Activated CD8-positive, alpha-beta memory T cell treated with anti-CD3 and anti-CD28 coated beads, Interleukin-2, amount 50 U/mL, for 48 hours (primary cell): ENCODE measurements around the gene DPF3.

Source experiments
- DNase-seq: peaks from one replicate; pipeline ENCODE4 v3.0.0-alpha.2; 2020

Gene DPF3

GRCh38 chr14:72893636-72894322 is at the start of gene DPF3:
Gene DPF3, minus strand, starts transcription at chr14:72894101. Its CDS starts 13 bp downstream, at chr14:72894088.
- DNase-seq, result peak; percentile 94

GRCh38 chr14:72942934-72943333 is 49.0 kb upstream of the DPF3 start:
- no peak for DNase-seq

GRCh38 chr14:72941286-72941985 is 47.5 kb upstream of the DPF3 start:
- no peak for DNase-seq

GRCh38 chr14:72939630-72940029 is 45.7 kb upstream of the DPF3 start:
- DNase-seq, result no peak

GRCh38 chr14:72932893-72933292 is 39.0 kb upstream of the DPF3 start:
- DNase-seq, result no peak

GRCh38 chr14:72929316-72930080 is 35.6 kb upstream of the DPF3 start:
- DNase-seq, result no peak

GRCh38 chr14:72928872-72929271 is 35.0 kb upstream of the DPF3 start:
- DNase-seq, result no peak

GRCh38 chr14:72926292-72927028 is 32.6 kb upstream of the DPF3 start, which contains the start of gene DCAF4:
Gene DCAF4, plus strand, starts transcription at chr14:72926464. Its CDS starts 11,515 bp downstream, at chr14:72937979.
- peak; percentile 91 for DNase-seq

GRCh38 chr14:72925815-72926291 is 32.0 kb upstream of the DPF3 start:
- no peak for DNase-seq

GRCh38 chr14:72925171-72925759 is 31.4 kb upstream of the DPF3 start:
- no peak for DNase-seq

- DNase-seq, result no peak
Observed at GRCh38 chr14:72924337-72924736, 30.4 kb upstream of the DPF3 start.

- DNase-seq, result no peak
Observed at GRCh38 chr14:72921396-72921795, 27.5 kb upstream of the DPF3 start.

GRCh38 chr14:72920008-72920407 is 26.1 kb upstream of the DPF3 start:
- DNase-seq, result no peak

- DNase-seq, result no peak
Observed at GRCh38 chr14:72917094-72917802, 23.3 kb upstream of the DPF3 start.

- no peak for DNase-seq
Observed at GRCh38 chr14:72916174-72916573, 22.3 kb upstream of the DPF3 start.

- no peak for DNase-seq
Observed at GRCh38 chr14:72913809-72914208, 19.9 kb upstream of the DPF3 start.

GRCh38 chr14:72909163-72909562 is 15.3 kb upstream of the DPF3 start:
- no peak for DNase-seq

GRCh38 chr14:72907886-72908285 is 14.0 kb upstream of the DPF3 start:
- no peak for DNase-seq

GRCh38 chr14:72906879-72907278 is 13.0 kb upstream of the DPF3 start:
- no peak for DNase-seq

- DNase-seq, result no peak
Observed at GRCh38 chr14:72906316-72906715, 12.4 kb upstream of the DPF3 start.

GRCh38 chr14:72904840-72905561 is 11.1 kb upstream of the DPF3 start:
- DNase-seq, result peak; percentile 69
